ENCODE data around the gene LRRK2.

GRCh38 chr12:40181490-40181889 is 43.3 kb upstream of the LRRK2 start:
- TF ChIP-seq SNAI2 (CRISPR knock-in tag; IDR thresholded peaks at IDR 0.05) (no peak), ESRRG (CRISPR knock-in tag; IDR thresholded peaks at IDR 0.05) (no peak), GLIS3 (CRISPR knock-in tag; IDR thresholded peaks at IDR 0.05) (no peak), CSDC2 (CRISPR knock-in tag; IDR thresholded peaks at IDR 0.05) (no peak), PATZ1 (CRISPR knock-in tag; IDR thresholded peaks at IDR 0.05; ENCODE audit: borderline replicate concordance) (no peak), POU6F1 (CRISPR knock-in tag; IDR thresholded peaks at IDR 0.05; ENCODE audit: borderline replicate concordance, low read depth) (no peak), OSR1 (CRISPR knock-in tag; IDR thresholded peaks at IDR 0.05) (no peak), PPARA (CRISPR knock-in tag; IDR thresholded peaks at IDR 0.05; ENCODE audit: borderline replicate concordance) (no peak), ZFP30 (CRISPR knock-in tag; IDR thresholded peaks at IDR 0.05) (no peak), ZC3H10 (CRISPR knock-in tag; IDR thresholded peaks at IDR 0.05) (no peak), CSRNP3 (CRISPR knock-in tag; IDR thresholded peaks at IDR 0.05) (no peak), ZNF8 (CRISPR knock-in tag; IDR thresholded peaks at IDR 0.05) (no peak), ZNF70 (CRISPR knock-in tag; IDR thresholded peaks at IDR 0.05) (no peak)
